NCI-H2107 (cell line): ENCODE data around the gene LSP1.

Experiments used
- DNase-seq: peaks from one replicate; lab custom pipeline; 2025; lab: John Stamatoyannopoulos, UW

The LSP1 gene

DNA sequence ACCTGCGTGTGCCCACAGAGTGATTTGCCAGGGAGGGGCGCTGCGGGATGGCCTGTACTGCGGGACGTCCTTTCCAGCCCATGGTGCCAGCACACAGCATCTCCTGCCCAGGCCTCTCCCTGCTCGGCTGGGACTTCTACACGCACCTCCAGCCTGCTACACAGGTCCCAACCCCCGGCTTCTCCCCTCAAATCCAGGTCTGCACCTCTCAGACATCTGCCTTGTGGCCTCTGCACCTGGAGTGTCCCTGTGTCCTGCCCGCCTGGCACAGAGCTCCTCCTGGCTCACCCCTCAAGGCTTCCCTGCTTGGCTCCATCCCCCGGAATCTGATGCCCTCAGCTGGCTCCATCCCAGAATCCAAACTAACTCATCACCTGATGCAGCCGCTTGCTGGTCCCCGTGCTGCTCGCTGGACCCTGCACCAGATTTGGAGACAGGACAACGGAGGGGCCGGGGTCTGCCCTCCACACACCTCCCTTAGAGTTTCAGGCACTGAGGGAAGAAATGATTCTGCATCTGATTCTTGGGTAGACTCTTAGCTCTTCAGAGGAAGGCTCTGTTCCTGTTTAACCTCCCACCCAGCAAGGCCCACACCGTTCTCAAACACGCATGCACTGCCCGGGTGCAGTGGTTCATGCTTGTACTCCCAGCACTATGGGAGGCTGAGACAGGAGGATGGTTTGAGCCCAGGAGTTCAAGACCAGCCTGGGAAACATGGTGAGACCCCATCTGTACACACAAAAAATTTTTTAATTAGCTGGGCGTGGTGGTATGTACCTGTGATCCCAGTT, 4.0 kb upstream of the LSP1 start:
- no peak for DNase-seq

DNA sequence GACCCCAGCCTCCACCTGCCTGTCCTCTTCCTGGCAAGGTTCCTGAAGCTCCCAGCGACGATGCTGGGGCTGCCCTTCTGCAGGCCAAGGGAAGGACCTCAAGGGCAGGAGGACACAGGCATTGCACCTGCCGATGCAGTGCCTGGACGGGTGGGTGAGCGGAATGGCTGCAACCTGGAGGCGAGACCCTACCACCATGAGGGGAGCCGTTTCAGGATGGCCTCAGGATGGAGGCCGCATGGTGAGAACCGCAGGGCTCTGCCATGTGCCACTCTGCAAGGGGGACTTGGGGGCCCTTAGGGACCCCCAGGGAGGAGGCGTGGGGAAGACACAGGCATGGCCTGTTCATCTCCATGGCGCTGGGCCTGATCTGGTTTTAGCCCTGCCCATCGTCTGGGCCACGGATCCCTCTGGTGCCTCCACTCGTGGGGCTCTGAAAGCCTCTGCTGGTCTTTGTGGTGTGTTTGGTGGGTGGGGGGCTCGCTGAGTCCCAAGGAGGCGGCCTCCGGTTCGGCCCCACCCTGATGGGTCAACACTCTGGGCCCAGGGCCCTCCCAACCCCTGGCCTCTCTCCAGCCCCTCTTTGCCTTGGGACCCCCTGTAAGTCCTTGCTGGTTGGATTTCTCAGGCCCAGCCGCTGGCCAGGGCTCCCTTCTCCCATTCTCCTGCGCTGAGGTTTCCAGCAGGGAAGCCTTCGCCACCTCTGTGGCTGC, 1.3 kb upstream of the LSP1 start:
- DNase-seq: no peak

DNA sequence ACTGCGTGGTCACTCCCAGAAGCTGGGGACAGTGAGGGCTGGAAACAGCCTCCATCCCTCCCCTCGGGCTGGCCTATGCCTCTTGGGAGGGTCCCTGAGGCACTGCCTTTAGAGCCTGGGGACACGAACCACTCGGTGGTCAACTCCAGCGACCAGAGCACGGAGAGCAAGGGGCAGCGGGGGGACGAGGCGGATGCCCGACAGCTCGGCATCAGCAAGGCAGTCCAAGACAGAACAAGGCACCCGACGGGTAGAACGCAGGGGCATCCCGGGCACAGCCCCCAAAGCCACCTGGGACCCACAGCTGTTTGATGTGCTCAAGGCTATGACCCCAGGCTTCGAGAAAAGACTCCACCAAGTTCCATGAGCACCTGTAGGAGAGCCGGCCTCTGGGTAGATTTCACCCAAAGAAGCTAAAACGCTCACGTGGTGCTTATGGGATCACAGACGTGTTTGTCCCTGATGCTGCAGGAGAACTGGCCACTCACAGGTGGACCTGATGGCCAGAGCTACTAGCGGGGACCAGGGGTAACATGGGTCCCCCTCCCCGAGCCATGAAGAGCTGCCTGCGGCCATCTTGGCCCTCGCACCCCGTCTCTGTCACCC, 510 bp upstream of the LSP1 start:
- DNase-seq: no peak

DNA sequence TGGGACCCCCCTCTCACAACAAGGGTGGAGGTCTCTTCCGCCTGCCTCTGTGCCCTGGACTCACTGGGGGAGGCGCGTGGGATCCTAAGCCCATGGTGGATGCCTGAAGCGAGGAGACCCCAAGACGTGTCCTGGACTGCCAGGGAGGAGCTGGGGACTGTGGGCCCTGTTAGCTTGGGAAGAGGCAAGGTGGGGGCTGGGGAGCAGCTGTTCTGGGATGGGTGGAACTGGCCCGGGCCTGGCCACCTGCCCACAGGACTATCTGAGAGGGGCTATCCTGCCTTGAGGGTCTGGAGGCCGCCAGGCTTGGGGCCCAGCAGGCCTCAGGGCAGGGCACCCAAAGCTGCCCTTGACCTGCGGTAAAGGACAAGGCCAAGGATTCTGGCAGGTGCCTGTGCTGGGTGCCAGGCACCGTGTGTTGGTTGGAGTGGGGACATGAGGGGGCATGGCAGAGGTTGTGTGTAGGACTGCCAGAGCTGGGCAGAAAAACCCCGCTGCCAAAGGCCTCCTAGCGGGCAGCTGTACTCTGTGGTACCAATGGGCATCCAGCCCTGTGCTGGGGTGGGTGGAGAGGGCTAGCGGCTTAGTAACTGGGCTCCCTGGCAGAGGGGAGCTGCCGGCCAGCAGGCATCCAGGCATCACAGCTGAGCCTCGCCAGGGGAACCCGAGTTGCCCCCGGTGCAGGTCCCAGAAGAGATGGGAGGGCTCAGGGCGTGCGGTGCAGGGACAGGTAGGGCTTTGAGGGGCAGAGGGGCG, 670 bp downstream of the LSP1 start:
- no peak for DNase-seq

DNA sequence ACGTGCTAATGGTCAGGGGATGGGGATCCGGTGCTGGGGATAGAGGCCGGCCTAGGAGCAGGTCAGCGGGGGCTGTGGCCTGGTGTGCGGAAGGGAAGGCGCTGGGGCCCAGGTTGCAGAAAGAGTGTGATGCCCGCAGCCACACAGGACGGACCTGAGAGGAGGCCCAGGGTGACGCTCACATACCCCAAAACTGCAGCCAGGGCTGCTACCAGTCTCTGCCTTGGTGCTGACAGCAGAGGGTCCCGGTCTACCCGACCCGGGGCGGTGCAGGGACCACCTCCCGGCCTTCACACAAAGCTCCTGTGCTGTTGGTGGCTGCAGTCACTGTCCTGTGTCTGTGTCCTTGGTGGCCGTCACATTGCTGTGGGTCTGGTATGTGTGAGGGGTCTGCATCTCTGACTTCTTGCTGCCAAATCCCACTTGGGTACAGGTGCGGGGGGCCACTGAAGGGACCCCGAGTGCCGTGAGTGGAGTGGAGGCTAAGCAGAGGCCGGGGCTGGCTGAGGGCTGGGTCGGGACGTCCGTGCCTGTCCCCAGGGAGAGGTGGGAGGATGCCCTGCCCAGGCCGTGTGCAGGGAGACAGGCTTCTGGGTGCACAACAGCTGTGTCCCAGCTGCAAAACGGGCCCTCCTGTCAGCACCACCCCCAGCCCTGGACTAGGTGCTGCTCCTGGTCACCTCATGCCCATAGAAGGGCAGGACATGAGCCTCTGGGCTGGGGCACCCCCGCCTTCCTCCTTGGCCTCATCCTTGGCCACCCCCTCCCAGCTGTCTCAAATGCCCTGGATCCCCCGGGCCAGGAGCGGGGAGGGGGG, 1.5 kb downstream of the LSP1 start:
- DNase-seq: no peak

DNA sequence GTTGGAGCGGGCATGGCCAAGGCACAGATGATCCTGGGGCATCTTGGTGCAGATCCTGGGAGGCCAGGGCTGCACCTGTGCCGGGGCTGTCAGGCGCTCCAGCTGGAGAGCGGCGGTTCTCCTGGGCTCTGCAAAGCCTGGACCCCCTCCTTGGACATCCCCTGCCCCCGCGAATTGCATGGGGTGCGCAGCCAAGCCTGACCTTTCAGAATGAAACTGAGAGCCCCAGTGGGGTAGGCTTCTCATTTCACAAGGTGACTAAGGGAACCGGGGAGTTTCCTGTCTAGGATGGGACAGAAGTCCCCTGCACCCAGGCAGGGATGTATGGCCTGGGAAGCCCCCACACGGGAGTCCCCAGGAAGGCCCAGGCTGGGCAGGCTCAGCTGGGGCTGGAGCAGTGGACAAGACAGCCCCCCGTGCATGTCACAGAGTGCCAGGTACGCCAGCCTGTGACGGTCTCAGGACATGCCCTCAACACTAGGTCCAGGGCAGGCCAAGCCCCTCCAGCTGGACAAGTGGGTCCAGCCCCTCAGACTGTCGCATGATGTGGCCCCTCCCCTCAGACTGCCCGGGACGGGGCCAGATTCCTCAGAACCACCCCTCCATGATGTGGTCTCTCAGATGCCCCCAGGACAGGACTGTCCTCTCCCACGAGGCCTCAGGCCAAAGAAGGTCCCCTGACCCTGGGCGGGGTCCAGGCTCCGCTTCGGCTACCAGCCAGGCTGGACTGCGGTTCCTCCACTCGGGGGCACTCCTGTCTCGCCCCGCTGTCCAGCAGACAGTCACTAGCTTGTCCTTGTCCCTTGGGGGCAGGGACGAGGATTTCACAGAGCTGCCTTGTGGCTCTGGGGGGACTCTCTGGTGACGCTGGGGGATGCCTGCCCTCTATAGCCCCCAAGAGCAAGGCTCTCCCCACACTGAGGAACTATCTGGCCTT, 2.3 kb downstream of the LSP1 start:
- no peak for DNase-seq

DNA sequence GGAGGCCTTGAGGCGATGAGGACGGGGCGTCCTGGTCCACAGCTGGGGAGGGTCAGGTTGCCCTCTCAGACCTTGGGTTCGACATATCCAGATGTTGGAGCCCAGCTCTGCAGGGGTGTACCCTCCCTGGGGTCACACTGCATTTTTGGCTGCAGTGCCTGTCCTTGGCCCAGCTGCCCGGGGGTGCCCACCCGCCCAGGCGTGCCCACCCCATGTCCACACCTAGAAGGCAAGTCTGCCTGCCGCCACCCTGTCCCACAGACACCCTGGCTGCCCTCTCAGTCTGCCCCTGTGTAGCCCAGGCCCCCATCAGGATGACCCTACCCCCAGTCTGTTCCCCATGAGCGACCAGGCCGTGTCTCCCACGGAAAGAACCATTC, 3.0 kb downstream of the LSP1 start:
- DNase-seq: no peak

DNA sequence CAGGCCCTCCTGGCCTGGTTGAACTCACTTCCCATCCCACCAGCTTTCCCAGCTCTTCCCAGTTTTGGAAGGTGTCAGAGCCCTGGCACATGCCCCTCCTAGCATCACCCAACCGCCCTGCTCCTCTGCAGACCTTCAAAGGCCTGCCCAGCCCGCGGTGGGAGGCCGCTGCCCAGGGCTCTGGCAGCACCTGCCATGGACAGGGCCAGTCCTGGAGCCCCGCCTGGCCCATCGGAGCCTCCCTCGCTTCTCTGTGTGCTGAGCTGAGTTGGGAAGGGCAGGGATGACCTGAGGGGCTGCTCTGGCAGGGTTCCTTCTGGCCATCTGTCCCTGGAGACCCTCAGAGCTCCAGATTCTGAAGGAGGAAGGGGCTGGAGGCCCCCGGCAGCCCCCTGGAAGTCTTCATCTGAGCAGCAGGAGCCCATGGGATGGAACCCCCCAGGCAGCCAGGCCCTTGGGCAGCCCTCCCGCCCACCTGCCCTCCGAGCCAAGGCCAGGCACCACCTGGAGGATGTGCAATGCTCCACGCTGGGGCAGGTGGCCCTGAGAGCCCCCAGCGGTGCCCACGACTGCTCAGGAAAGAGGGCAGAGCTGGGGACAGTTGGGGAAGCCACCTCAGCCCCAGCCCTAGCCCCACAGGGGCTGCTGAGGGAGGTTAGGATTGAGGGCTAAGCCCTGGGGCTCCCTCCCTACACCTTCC, 3.6 kb downstream of the LSP1 start:
- DNase-seq: no peak

DNA sequence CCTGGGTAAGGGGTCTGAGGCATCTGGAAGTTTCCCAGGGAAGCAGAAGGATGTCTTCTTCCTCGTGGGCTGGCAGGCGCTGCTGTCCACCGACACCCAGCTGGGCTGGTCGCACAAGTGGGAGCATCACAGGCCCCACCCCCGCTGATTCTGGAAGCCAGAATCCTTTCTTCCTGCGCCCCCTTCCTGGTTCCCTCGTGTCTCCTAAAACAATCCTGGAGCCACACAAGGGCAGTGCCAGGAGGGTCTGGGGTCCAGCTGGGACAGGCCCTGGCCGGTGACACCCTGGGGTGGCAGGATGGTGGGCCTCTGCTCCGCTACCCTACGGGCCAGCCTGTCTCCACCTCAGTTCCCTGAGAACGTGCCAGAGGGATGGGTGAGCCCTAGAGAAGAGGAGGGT, 4.2 kb downstream of the LSP1 start:
- no peak for DNase-seq

DNA sequence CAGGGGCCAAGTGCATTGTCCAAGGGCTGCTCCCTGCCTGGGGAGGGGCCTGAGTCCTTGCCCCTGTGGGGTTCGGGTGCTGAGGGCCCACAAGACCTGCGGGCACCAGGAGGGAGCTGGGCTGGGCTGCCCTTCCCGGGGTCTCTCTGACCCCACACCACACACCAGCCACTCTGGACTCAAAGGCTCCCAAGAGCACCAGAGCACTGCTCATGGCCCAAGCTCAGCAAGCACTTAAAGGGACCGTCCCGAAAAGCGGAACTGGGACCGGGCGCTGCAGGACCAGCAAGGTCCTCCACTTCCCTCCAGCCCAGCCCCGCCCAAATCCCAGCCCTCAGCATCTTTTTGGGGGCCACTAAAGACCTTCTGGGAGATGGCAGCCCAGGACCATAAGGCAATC, 5.3 kb downstream of the LSP1 start:
- DNase-seq: no peak

DNA sequence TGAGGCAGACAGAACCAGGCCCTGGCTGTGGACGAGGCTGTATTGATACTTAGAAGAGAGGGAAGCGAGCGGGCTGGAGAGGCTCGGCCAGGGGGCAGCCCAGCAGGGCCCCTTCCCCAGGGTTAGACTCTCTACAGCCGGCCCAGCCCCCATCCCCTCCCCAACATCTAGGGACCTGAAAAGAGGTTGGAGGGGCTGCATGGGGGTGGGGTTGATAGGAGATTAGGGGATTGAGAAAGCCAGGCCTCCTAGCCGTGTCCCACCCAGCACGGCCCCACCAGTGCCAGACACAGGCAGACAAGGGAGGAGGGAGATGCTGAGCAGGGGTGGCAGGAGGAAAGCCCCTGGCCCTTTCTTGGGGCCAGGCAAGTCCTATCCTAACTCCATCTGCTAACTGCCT, 5.7 kb downstream of the LSP1 start:
- no peak for DNase-seq

DNA sequence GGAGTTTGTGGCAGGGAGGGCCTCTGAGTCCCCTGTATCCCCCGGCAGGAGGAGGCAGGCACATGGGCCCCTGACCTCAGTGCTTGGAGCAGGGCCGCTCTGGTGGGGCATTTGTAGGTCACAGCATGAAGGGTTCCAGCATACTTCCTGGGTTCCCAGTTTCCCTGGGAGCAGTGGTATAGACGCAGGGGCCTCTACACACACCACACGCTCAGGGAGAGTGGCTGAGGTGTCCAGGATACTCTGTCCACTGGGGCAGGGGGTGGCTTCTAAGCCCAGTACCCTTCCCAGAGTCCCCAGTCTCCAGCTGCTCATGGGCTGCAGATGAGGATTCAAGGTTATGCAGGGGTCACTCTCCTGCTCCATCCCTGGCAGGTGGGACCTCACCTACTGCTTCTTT, 6.1 kb downstream of the LSP1 start:
- DNase-seq: no peak

DNA sequence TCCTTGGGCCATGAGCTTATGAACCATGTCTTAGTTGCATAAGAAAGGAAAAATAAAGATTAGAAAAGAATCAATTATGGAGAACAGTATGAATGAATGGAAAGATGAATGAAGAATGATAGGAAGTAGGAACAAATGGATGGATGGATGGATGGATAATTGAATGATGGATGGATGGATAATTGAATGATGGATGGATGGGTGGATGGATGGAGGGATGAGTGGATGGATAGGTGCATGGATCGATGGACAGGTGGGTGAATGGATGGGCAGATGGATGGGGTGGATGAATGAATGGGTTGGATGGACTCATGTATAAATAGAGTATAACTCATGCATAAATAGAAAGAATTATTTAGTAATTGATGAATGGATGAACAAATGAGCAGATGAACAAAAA, 7.2 kb downstream of the LSP1 start:
- no peak for DNase-seq

DNA sequence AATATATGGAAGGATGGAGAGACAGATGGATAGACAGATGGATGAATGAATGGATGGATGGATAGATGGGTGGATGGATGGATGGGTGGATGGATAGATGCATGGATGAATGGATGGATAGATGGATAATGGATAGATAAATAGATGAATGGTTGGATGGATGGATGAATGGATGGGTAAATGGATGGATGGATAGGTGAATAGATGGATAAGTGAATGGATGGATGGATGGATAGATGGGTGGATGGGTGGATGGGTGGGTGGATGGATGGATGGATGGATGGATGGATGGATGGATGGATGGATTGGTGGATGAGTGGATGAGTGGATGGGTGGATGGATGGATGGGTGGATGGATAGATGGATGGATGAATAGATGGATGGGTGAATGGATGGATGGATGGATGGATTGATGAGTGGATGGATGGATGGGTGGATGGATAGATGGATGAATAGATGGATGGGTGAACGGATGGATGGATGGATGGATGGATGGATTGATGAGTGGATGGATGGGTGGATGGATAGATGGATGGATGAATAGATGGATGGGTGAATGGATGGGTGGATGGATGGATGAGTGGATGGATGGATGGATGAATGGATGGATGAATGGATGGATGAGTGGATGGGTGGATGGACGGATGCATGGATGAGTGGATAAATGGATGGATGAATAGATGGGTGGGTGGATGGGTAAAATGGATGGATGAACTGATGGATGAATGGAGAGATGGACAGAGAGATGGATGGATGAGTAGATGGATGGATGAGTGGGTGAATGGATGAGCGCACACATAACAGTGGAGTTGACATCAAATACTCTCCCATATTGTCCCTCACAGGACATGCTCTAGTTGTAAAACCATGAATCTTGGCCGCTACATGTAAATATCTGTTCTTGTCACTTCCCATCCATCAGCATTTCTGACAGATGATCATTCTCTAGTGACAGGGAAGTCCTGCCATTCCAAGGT, 8.8 kb downstream of the LSP1 start:
- DNase-seq: no peak

DNA sequence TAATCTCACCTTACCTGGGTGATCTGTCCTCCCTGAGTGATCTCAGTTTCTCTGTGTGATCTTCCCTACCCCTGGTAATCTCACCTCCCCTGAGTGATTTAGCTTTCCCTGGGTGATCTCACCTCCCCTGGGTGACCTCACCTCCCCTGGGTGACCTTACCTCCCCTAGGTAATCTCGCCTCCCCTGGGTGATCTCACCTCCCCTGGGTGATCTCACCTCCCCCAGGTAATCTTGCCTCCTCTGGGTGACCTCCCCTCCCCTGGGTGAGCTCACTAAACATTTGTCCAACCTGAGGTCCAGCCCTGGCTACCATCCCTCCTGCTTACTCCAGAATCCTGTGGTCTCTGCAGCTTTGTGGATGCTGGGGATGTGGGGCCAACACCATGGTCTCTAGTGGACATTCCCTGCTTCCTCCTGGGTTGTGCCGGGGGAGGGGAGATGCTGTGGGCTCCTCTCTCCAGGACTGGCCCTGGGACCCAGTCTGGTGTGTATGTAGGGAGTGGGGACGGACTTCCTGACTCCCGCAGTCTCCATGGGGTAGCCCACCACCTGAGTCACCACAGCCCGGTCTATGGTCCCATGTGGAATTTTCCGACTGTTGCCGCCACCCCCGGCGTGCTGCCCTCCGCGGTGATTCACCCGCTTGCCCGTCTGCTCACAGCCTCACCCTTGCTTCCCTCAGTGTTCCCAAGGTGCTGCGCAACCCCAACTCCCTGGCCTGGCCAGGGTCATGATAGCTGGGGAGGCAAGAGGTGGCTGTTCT, 9.9 kb downstream of the LSP1 start:
- no peak for DNase-seq

DNA sequence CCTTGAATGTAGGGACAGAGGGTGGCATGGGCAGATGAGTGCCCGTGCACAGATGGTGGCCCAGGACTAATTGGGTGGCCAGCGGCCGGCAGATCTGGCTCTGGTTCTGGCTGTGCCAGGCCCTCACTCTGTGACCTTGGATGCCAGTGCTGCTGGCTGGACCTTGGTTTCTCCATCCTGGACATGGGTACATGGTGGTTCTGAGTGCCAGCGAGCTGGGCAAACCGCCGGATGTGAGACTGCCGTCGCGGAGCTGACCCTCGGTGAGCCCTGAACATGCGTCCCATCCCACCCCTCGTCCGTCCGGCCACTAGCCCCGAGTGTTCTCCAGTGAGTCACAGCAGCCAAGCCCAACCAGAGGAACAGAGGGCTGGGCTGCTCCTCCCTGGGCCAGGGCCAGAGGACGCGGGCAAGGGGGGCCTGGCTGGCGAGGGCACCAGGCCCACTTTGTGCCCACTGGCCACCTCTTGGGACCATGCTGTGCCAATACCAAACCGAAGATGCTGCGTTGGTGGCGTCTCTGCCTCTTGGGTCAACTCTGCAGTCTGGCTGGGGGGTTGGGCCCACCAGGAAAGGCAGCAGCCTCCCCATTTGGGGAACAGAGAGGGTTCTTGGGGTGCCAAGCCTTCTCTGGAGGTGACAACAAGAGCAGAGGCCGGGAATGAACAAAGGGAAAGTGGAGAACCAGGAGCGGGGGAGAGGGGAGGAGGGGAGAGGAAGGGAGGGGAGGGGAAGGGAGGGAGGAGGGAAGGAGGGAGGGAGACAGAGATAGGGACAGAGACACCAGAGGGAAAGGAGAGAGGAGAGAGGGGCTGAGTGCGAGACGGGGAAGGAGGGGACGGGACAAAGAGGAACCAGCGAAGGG, 10.7 kb downstream of the LSP1 start:
- DNase-seq: no peak

DNA sequence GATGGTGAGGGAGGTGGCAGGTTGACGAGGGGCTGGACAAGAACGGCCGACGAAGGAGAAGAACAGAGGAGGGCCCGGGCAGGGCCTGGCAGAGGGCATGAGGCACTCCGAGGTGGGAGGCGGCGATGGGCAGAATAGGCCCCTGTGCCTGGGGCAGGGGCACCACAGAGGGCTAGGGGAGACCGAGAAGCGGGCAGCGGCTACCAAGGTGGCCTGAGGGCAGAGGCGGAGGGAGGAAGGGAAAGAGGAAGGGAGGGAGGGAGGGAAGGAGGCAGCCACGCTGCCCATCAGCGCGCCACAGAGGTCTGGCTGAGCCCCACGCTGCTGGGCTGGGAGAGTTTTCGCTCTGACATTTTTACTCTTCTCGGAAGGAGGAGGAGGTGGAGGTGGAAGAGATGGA, 11.3 kb downstream of the LSP1 start:
- DNase-seq: no peak
